SK-N-SH treated with all-trans-retinoic acid at 6 μM for 48 hours (cell line): ENCODE measurements around the gene KLF13.

Experiments used
- BACH2 ChIP-seq: fragments of 250-450 bp; sonication (Bioruptor Pico); IDR thresholded peaks from 2 replicates; pipeline ENCODE4 v1.9.0; 2021; ENCODE audit warnings: mild to moderate bottlenecking, borderline replicate concordance
- ESRRG ChIP-seq: fragments of 250-450 bp; sonication (Bioruptor Pico); IDR thresholded peaks from 2 replicates; pipeline ENCODE4 v1.6.1; 2021; ENCODE audit warnings: mild to moderate bottlenecking
- SNAI2 ChIP-seq: fragments of 250-450 bp; sonication (Bioruptor Pico); IDR thresholded peaks from 2 replicates; pipeline ENCODE4 v1.5.0; 2020; ENCODE audit warnings: mild to moderate bottlenecking, moderate library complexity
- TCF4 ChIP-seq: fragments of 250-450 bp; sonication (Bioruptor Pico); IDR thresholded peaks from 2 replicates; pipeline ENCODE4 v1.8.0; 2021; ENCODE audit warnings: mild to moderate bottlenecking, moderate library complexity, borderline replicate concordance
- TOX ChIP-seq: fragments of 250-450 bp; sonication (Bioruptor Pico); IDR thresholded peaks from 2 replicates; pipeline ENCODE4 v1.8.0; 2021; ENCODE audit warnings: mild to moderate bottlenecking, moderate library complexity, borderline replicate concordance
- ZC3H10 ChIP-seq: fragments of 250-450 bp; sonication (Bioruptor Pico); IDR thresholded peaks from 2 replicates; pipeline ENCODE4 v1.5.1; 2021; ENCODE audit warnings: mild to moderate bottlenecking, moderate library complexity
- ZFP3 ChIP-seq: fragments of 250-450 bp; sonication (Bioruptor Pico); IDR thresholded peaks from 2 replicates; pipeline ENCODE4 v1.5.0; 2020; ENCODE audit warnings: mild to moderate bottlenecking, moderate library complexity
- TF ChIP-seq, protein P1 (sequence below): fragments of 250-450 bp; sonication (Bioruptor Pico); IDR thresholded peaks from 2 replicates; pipeline ENCODE4 v1.5.1; 2020; ENCODE audit warnings: low read depth, mild to moderate bottlenecking, moderate library complexity

DNA sequence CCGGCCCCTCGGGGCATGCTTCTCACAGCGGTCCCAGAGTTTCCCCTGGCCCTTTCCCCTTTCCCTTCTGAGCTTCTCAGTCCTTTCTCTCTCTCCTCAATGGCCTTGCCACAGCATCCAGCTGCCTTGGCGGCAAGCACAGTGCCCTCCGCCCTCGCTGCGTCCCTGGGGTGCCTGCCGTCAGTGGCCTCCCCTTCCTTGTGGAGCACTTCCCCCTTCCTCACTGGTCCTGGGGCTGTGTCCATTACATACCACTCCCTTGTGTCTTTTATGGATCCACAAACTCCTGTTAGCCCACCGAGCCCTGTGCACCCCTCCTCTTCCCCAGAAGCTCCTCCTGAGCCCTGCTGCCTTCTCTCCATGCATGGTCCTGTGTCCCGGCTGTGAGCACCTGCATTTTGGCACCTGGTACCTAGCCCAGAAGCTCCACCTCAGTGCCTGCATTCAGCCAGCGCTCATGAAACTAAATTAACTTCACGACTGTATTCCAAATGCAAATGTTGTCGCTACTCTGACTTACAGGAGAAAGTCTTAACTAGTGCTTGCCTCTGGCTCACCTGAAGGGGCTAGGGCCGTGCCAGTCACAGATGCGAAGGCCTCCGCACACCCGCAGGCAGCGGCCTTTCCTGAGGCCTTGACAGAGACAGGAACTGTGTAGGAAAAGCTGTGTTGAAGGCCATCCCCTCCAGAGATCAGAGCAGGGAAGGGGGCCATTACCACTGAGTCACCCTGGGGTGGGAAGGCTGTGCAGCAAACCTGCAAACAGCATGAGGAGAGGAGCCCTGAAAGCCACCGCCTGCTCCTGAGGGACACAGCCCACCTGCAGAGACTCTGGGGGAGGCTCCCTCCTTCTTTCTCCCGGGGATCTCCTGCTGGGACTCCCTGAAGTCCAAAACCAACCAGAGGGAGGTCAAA, 19.1 kb upstream of the KLF13 start:
- TF ChIP-seq TOX (no peak), ESRRG (CRISPR knock-in tag) (no peak), TCF4 (CRISPR knock-in tag) (no peak), ZC3H10 (CRISPR knock-in tag) (no peak), BACH2 (no peak), SNAI2 (CRISPR knock-in tag) (no peak), ZFP3 (CRISPR knock-in tag) (no peak)
- TF ChIP-seq, protein P1, sequence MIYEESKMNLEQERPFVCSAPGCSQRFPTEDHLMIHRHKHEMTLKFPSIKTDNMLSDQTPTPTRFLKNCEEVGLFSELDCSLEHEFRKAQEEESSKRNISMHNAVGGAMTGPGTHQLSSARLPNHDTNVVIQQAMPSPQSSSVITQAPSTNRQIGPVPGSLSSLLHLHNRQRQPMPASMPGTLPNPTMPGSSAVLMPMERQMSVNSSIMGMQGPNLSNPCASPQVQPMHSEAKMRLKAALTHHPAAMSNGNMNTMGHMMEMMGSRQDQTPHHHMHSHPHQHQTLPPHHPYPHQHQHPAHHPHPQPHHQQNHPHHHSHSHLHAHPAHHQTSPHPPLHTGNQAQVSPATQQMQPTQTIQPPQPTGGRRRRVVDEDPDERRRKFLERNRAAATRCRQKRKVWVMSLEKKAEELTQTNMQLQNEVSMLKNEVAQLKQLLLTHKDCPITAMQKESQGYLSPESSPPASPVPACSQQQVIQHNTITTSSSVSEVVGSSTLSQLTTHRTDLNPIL (CRISPR knock-in tag), result no peak
